Hindlimb muscle (tissue), 1 donor: ENCODE results near the gene IRS2. TPM values are rescaled to one million over a fixed set of nuclear protein-coding genes. Genes with fewer than 3 reads are reported as not detected.

Experiments used
- DNase-seq: peaks from one replicate; pipeline ENCODE4 v3.0.0-alpha.2; 2013
- polyA plus RNA-seq: library from polyadenylated mRNA; unstranded; fragments of 120-200 nt; gene quantifications from one replicate; pipeline ENCODE4 v1.2.1, GENCODE V29; 2013; ENCODE audit not compliant: insufficient read length

The IRS2 gene
- polyA plus RNA-seq, 1 donor, result 3.6 TPM

DNA sequence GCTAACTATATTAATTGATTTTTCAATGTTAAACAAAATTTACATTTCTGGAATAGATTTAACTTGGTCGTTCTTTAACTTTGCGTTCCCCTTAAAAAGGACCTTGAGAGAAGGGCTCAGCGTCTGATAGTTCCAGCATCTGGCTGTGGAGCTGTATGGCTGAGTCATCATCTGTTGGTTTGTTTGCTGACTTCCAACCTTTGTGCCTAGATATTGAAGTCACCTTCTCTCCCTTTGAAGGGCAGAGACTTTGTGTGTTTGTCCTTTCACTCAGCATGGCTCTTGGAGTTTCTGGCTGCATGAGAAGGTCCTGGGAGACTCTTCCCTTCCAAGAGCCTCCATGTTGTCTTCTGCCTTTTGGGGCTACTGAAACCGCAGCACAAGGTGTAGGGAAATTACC is 16.6 kb upstream of the IRS2 start:
- no peak for DNase-seq

GRCh38 chr13:109795011-109795410 is 8.6 kb upstream of the IRS2 start:
- no peak for DNase-seq

- DNase-seq, result no peak
These were observed 7.7 kb upstream of the IRS2 start for GRCh38 chr13:109794095-109794494.

DNA sequence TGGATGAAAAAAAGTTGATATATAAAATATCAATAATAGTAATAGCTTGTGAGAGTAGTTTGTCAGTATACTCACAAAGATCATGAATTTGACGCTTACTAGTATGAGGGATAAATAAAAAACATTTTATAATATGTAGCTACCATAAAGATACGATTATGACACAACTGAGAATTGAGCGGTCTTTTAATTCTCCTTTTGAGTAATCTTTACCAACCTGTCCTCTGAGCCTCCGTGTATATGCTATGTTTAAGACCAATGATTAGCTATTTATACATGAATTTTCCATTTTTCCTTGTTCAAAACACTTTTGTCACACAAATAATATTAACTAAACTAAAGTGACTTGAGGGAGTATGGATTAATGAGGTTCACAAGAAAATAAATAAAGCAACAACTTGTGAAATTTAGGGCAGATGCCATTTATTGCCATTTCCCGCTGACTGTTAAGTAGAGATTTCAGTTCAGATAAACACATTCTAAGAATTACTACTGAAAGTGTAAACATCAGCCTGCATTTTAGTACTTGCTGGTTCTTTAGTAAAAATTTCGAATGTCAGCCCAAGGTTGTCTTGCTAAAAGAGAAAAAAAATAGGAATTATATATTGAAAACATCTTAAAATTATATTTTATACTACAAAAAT is 6.2 kb upstream of the IRS2 start:
- no peak for DNase-seq

GRCh38 chr13:109790942-109791605 is 4.7 kb upstream of the IRS2 start:
- no peak for DNase-seq

- no peak for DNase-seq
These were observed 3.7 kb upstream of the IRS2 start for GRCh38 chr13:109790086-109790485.

- DNase-seq, result no peak
These were observed 2.9 kb upstream of the IRS2 start for GRCh38 chr13:109789262-109789661.

- no peak for DNase-seq
These were observed 2.2 kb upstream of the IRS2 start for GRCh38 chr13:109788372-109789111.

GRCh38 chr13:109787135-109787954 is 962 bp upstream of the IRS2 start:
- peak; percentile 62 for DNase-seq

DNA sequence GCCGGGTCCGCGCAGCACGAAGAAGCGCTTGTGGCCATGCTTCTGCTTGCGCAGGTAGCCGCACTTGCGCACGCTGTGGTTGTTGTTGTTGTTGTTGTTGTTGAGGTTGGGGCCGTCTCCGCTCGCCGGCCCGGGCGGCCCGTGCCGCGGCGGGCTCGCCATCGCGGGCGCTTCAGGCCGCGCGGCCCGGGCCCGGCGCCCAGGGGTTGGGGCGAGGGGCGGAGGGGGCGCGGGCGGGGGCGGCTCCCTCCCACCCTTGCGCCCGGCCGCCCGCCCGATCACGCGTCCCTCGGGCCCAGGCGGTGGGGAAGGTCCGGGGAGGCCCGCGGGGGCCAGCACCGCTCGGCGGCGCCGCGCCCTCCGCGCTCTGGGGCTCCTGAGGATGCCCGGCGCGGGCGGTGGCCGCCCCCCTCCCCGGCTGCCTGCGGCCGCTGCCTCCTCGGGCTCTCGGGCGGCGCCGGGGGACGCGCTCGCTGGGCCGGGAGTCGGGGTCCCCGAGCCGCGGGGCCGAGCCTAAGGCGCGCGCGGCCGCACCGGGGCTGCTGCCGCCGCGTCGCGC is 412 bp downstream of the IRS2 start:
- peak; percentile 49 for DNase-seq

DNA sequence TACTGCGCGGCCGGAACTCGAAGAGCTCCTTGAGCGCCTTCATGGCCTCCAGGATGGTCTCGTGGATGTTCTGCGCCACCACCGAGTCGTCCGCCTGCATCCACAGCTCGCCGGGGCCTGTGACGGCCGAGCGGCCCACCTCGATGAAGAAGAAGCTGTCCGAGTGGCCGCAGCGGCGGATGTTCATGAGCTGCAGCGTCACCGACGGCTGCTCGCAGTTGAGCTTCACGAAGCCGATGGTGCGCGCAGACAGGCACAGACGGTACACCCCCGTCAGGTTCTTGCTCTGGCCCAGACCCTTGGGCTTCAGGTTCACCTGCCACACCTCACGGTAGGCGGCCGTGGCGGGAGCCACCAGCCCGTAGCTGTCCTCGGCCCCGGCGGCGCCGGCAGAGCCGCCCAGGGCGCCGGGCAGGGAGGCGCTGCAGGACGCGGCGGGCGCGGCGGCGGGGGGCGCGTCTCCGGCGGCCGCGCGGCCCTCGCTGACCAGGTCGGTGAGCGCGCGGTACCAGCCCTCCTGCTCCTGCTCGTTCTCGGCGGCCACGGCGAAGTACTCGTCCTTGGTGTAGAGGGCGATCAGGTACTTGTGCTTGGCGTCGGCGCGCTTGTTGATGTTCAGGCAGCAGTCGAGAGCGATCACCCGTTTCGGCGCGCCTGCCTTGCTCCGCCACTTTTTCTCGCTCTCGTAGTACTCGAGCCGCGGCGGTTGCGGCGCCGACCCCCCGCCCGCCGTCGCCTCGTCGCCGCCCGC is 1.1 kb downstream of the IRS2 start:
- peak; percentile 44 for DNase-seq

DNA sequence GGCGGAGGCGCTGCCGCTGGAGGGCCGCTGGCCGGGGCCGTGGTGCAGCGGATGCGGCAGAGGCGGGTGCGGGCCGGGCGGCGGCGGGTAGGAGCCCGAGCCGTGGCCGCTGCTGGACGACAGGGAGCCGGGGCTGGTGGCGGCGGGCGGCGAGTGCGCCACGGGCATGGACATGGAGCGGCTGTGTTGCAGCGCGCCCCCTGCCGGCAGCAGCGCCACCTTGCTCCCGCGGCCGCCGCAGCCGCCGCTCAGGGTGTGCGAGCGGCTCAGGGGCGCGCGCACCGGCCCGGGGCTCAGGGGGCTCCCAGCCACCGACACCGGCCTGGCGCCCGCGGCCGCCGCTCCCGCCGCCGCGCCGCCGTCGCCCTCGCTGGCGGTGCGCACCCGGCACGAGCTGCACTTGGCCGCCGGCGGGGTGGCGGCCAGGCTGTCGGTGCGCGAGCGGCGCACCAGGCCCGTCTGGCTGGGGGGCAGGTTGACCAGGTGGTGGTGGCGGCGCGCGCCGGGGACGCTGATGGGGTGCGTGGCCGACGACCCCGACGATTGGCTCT is 1.7 kb downstream of the IRS2 start:
- DNase-seq, result peak; percentile 67

GRCh38 chr13:109783815-109784589 is 2.4 kb downstream of the IRS2 start:
- DNase-seq, result no peak

DNA sequence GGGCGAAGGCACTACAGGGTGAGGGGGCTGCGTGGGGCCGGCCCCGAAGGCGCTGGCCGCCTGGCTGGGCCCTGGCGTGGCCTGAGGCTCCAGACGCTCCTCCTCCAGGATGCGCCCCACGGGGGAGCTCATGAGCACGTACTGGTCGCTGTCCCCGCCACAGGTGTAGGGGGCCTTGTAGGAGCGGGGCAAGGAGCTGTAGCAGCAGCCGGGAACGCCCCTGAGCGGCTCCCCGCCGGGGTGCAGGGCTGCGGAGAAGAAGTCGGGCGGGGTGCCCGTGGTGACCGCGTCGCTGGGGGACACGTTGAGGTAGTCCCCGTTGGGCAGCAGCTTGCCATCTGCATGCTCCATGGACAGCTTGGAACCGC is 3.0 kb downstream of the IRS2 start:
- DNase-seq, result no peak

- no peak for DNase-seq
These were observed 3.5 kb downstream of the IRS2 start for GRCh38 chr13:109782823-109783431.

GRCh38 chr13:109782066-109782822 is 4.1 kb downstream of the IRS2 start:
- DNase-seq, result no peak

DNA sequence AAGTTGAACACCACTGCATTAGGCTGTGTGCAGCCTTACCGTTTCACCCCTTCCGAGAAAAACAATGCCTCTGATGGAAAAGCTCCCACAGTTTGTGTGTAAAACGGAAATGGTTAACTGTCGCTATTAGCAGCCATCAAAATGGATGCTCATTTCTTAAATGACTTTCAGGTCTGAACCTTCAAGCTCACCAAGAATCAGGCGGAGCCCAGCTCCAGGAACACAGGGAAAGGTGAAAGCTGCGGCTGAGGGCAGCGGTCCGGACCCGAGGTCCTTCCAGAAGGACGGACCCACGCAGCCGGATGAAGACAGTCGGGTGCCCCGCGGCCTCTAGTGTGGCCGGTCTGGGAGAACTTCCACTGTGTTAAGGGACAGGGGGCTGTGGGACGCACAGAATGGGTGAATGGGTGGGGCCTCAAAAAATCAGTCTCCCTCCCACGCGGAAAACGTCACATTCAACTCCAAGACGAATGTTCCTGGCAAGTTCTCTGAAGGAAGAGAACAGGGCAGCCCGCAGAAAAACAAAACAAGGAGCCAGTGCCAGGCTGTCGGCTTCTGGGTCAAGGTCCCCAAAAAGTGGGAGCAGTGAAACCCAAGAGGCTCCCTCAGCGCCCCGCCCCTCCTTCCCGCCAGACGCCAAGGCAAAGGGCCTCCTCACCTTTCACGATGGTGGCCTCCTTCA is 4.9 kb downstream of the IRS2 start:
- no peak for DNase-seq

- no peak for DNase-seq
These were observed 5.5 kb downstream of the IRS2 start for GRCh38 chr13:109780845-109781383.
